Endothelial cell (in vitro differentiated cells): ENCODE results near the gene QDPR. TPM values are rescaled to one million over a fixed set of nuclear protein-coding genes. Genes with fewer than 3 reads are reported as not detected.

Experiments
- DNase-seq: peaks from one replicate; pipeline ENCODE4 v3.0.0; 2021; ENCODE audit warnings: low spot score
- H3K27ac Mint-ChIP-seq: one replicate; pipeline ENCODE4 v1.8.0; 2021; ENCODE audit warnings: mixed read lengths, inconsistent platforms; ENCODE audit not compliant: unreplicated experiment
- H3K27me3 Mint-ChIP-seq: one replicate; pipeline ENCODE4 v1.8.0; 2021; ENCODE audit warnings: mild to moderate bottlenecking, moderate library complexity, mixed read lengths, inconsistent platforms; ENCODE audit not compliant: unreplicated experiment
- H3K36me3 Mint-ChIP-seq: one replicate; pipeline ENCODE4 v1.8.0; 2021; ENCODE audit warnings: mild to moderate bottlenecking, low read depth, mixed read lengths, inconsistent platforms; ENCODE audit not compliant: unreplicated experiment
- H3K4me1 Mint-ChIP-seq: one replicate; pipeline ENCODE4 v1.8.0; 2021; ENCODE audit warnings: mild to moderate bottlenecking, mixed read lengths, inconsistent platforms; ENCODE audit not compliant: unreplicated experiment
- H3K4me3 Mint-ChIP-seq: one replicate; pipeline ENCODE4 v1.8.0; 2021; ENCODE audit warnings: mild to moderate bottlenecking, mixed read lengths, inconsistent platforms; ENCODE audit not compliant: unreplicated experiment
- H3K9me3 Mint-ChIP-seq: one replicate; pipeline ENCODE4 v1.8.0; 2021; ENCODE audit warnings: mixed read lengths, inconsistent platforms; ENCODE audit not compliant: unreplicated experiment
- total RNA-seq: library from RNA; stranded (reverse); fragmentation: NEBNext Ultra II Directional; extraction: Animal tissue kit (Norgen Biotek cat#: 25700); gene quantifications from one replicate; pipeline ENCODE4 v1.2.1, GENCODE V29; 2021; ENCODE audit not compliant: unreplicated experiment
- TF ChIP-seq, protein P1 (sequence below): fragments of 200-600 bp; sonication (generic); IDR thresholded peaks from one replicate; pipeline ENCODE4 v1.5.0; 2021; ENCODE audit warnings: antibody characterized with exemption; ENCODE audit not compliant: unreplicated experiment

QDPR gene
- total RNA-seq, 1 donor from 2014 or later, result 25.8 TPM

DNA sequence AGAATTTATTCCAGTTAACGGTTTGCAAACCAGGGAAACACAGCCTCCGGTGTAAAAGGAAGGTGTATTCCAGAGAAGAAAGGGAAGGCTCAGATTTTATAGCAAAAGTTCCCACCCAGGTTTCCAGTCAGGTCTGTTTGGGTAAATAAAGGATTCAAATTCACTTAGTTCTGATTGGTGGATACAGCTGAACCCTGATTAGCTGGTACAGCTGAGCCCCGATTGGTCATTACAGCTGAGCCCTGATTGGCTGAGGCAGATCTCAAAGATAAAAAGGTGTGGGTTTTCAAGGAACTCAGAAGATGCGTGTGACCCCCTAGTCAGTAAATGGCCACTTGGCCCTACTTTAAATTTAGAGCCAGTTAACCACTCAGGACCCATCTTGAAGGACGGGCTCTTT, 9.7 kb upstream of the QDPR start:
- Mint-ChIP-seq H3K27ac (no peak overlapping the region), H3K4me1 (no peaks in the 10 kb centered on the region), H3K9me3 (no peaks in the 10 kb centered on the region), H3K36me3 (no peaks in the 10 kb centered on the region), H3K4me3 (no peak overlapping the region), H3K27me3 (no peaks in the 10 kb centered on the region)
- DNase-seq, result no peak
- TF ChIP-seq, protein P1, sequence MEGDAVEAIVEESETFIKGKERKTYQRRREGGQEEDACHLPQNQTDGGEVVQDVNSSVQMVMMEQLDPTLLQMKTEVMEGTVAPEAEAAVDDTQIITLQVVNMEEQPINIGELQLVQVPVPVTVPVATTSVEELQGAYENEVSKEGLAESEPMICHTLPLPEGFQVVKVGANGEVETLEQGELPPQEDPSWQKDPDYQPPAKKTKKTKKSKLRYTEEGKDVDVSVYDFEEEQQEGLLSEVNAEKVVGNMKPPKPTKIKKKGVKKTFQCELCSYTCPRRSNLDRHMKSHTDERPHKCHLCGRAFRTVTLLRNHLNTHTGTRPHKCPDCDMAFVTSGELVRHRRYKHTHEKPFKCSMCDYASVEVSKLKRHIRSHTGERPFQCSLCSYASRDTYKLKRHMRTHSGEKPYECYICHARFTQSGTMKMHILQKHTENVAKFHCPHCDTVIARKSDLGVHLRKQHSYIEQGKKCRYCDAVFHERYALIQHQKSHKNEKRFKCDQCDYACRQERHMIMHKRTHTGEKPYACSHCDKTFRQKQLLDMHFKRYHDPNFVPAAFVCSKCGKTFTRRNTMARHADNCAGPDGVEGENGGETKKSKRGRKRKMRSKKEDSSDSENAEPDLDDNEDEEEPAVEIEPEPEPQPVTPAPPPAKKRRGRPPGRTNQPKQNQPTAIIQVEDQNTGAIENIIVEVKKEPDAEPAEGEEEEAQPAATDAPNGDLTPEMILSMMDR, result no peak

DNA sequence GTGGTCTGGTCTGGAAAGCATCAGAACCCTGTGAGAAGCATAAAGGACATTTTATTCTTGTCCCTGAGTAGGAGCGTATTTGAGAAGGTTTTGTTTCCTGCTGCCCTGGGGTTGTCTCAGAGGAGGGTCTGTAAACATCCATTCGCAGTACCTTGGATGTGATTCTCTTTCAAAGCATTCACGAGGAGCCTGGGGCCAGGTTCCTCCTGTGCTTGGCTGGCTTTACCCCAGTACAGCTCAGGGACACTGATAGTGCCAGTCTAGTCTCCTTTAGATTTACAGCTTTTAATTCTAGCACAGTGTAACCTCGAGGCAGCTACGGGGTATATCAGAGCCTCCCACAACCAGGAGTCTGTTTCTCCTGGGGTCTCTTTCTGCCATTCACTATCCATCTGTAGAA, 5.8 kb upstream of the QDPR start:
- H3K4me1 Mint-ChIP-seq, result no peaks in the 10 kb centered on the region
- no peaks in the 10 kb centered on the region for H3K27me3 Mint-ChIP-seq
- no peak for DNase-seq
- H3K9me3 Mint-ChIP-seq, result no peaks in the 10 kb centered on the region
- H3K4me3 Mint-ChIP-seq, result no peak overlapping the region
- no peaks in the 10 kb centered on the region for H3K36me3 Mint-ChIP-seq
- TF ChIP-seq, protein P1, result no peak
- no peak overlapping the region for H3K27ac Mint-ChIP-seq

GRCh38 chr4:17516980-17517379, 5.1 kb upstream of the QDPR start:
- Mint-ChIP-seq H3K9me3 (no peaks in the 10 kb centered on the region), H3K27me3 (no peaks in the 10 kb centered on the region), H3K36me3 (no peaks in the 10 kb centered on the region), H3K27ac (no peak overlapping the region), H3K4me3 (no peak overlapping the region), H3K4me1 (no peaks in the 10 kb centered on the region)
- TF ChIP-seq, protein P1, result no peak
- no peak for DNase-seq

- TF ChIP-seq, protein P1, result no peak
- no peaks in the 10 kb centered on the region for H3K36me3 Mint-ChIP-seq
- H3K9me3 Mint-ChIP-seq, result no peaks in the 10 kb centered on the region
- peaks cover 3% of the 10 kb centered on the region for H3K4me1 Mint-ChIP-seq
- H3K4me3 Mint-ChIP-seq, result no peak overlapping the region
- H3K27me3 Mint-ChIP-seq, result peaks cover 2% of the 10 kb centered on the region
- no peak overlapping the region for H3K27ac Mint-ChIP-seq
- no peak for DNase-seq
Measured at GRCh38 chr4:17515445-17516407, 3.8 kb upstream of the QDPR start.

DNA sequence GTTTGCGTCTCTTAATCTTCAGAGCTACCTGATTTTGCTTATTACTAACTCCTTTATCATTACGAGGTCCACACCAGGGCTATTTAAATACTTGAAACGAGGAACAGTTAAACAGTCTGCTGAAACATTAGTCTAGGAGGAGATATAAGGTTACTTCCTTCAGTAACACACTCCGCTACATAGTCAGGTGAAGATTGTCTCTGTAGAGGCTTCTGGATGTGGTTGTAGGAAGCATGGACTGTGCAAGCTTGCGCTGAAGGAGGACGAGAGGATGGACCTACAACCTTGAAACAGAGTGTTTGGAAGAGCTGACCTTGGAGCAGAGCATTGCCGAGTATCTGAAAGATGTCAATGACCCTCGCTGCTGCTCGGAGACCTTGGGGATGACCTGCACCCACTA, 3.0 kb upstream of the QDPR start, which contains the start of gene CLRN2:
CLRN2 (plus strand) TSS at position 301 of the 400 bp plus-strand sequence. CDS start 102 bp downstream, outside the sequence.
- Mint-ChIP-seq H3K4me1 (peaks cover 5% of the 10 kb centered on the region), H3K9me3 (no peaks in the 10 kb centered on the region), H3K36me3 (no peaks in the 10 kb centered on the region), H3K27me3 (peaks cover 2% of the 10 kb centered on the region), H3K4me3 (no peak within 1 kb of the TSS), H3K27ac (no peak within 1 kb of the TSS)
- no peak for DNase-seq
- TF ChIP-seq, protein P1, result no peak
